Measurements from ENCODE around the gene PLA2G15. TPM values are rescaled to one million over a fixed set of nuclear protein-coding genes. Genes with fewer than 3 reads are reported as not detected.

Gene PLA2G15
- total and polyA plus RNA-seq, 2 of the 13 experiments (the other 11 are each of a cell fraction or from before 2014, with no cell fraction given) = 14.4 to 23.7 TPM

DNA sequence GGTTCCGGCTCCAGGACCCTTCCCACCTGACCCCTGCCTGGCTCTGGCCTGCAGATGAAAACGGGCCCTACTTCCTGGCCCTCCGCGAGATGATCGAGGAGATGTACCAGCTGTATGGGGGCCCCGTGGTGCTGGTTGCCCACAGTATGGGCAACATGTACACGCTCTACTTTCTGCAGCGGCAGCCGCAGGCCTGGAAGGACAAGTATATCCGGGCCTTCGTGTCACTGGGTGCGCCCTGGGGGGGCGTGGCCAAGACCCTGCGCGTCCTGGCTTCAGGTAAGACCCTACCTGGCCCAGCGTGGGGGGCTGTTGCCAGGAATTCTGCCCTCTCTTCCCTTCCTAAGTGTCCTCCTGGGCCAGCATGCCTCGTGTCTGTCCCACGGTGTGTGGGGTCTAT, 10.5 kb downstream of the PLA2G15 start:
- in situ Hi-C loops (cut with HindIII; ENCODE audit: extremely low pct_ligation_motif_present, low pct_unique_long_range_greater_than_20kb) = no loop called here
- Histone ChIP-seq H3K36me3 (replicated peaks in 1 of 2; ENCODE audit: control insufficient read depth in 1 of 2, insufficient read depth in 2 of 2, low read length in 2 of 2) (peaks cover 5 to 33% of the 10 kb centered on the region in 2 experiments; a peak in 4 of 5 replicates), H2AFZ (ENCODE audit: low read length) (no peak overlapping the region), H3K9ac (ENCODE audit: insufficient read depth, low read depth, low read length) (no peak overlapping the region), H3K4me2 (ENCODE audit: low read depth, low read length) (no peak overlapping the region), H3K4me1 (ENCODE audit: insufficient read depth, low read length) (peaks cover 37% of the 10 kb centered on the region), H3K9me3 (ENCODE audit: low read length) (no peaks in the 10 kb centered on the region), H3K79me2 (ENCODE audit: insufficient read depth, low read length) (no peaks in the 10 kb centered on the region), H4K20me1 (ENCODE audit: insufficient read depth, low read length) (no peaks in the 10 kb centered on the region), H3K4me3 (replicated peaks in 1 of 3; ENCODE audit: insufficient read depth in 1 of 3, low read depth in 2 of 3, low read length in 3 of 3) (no peak overlapping the region), H3K27me3 (ENCODE audit: control insufficient read depth in 1 of 2, insufficient read depth in 2 of 2, low read length in 2 of 2) (no peaks in the 10 kb centered on the region), H3K27ac (ENCODE audit: extremely low read length, insufficient read depth, low read length) (no peak overlapping the region)
- no TSS peak for BruUV-seq (replicated peaks)
- no peak for DNase-seq (ENCODE audit: low spot score)
- ChIA-PET POLR2A (no interaction called here), CTCF (ENCODE audit: low intra/inter-chr PET ratio, low total read pairs) (no interaction called here)
- WGBS (ENCODE audit: low lambda C conversion rate) = 95% methylated on average over 18 of the region's 18 CpGs
- FAIRE-seq = no peak
- TF ChIP-seq NFKBIZ (CRISPR knock-in tag; IDR thresholded peaks at IDR 0.05) (no peak), RBM39 (IDR thresholded peaks at IDR 0.05; ENCODE audit: low read depth, low read length, poor library complexity, severe bottlenecking) (no peak), ZNF253 (CRISPR knock-in tag; IDR thresholded peaks at IDR 0.05; ENCODE audit: borderline replicate concordance) (no peak), CTCF (CRISPR knock-in tag; IDR thresholded peaks at IDR 0.05) (no peak), ATM (IDR thresholded peaks at IDR 0.05; ENCODE audit: borderline replicate concordance) (no peak), CREB1 (IDR thresholded peaks at IDR 0.05) (no peak), CREB1 (CRISPR knock-in tag; IDR thresholded peaks at IDR 0.05) (no peak), TOPORS (CRISPR knock-in tag; IDR thresholded peaks at IDR 0.05) (no peak), FOXM1 (CRISPR knock-in tag; IDR thresholded peaks at IDR 0.05) (no peak), SMYD3 (CRISPR knock-in tag; IDR thresholded peaks at IDR 0.05) (no peak), ZNF337 (CRISPR knock-in tag; IDR thresholded peaks at IDR 0.05; ENCODE audit: borderline replicate concordance, low read depth) (no peak), PAX8 (CRISPR knock-in tag; IDR thresholded peaks at IDR 0.05; ENCODE audit: borderline replicate concordance) (no peak), TAF15 (IDR thresholded peaks at IDR 0.05; ENCODE audit: low read depth, low read length, poor library complexity, severe bottlenecking) (no peak), ZSCAN31 (CRISPR knock-in tag; IDR thresholded peaks at IDR 0.05; ENCODE audit: low read depth) (no peak), ZNF33A (CRISPR knock-in tag; IDR thresholded peaks at IDR 0.05; ENCODE audit: borderline replicate concordance) (no peak), ZNF572 (CRISPR knock-in tag; IDR thresholded peaks at IDR 0.05) (no peak)
- TF ChIP-seq, protein P1, sequence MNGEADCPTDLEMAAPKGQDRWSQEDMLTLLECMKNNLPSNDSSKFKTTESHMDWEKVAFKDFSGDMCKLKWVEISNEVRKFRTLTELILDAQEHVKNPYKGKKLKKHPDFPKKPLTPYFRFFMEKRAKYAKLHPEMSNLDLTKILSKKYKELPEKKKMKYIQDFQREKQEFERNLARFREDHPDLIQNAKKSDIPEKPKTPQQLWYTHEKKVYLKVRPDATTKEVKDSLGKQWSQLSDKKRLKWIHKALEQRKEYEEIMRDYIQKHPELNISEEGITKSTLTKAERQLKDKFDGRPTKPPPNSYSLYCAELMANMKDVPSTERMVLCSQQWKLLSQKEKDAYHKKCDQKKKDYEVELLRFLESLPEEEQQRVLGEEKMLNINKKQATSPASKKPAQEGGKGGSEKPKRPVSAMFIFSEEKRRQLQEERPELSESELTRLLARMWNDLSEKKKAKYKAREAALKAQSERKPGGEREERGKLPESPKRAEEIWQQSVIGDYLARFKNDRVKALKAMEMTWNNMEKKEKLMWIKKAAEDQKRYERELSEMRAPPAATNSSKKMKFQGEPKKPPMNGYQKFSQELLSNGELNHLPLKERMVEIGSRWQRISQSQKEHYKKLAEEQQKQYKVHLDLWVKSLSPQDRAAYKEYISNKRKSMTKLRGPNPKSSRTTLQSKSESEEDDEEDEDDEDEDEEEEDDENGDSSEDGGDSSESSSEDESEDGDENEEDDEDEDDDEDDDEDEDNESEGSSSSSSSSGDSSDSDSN (CRISPR knock-in tag; IDR thresholded peaks at IDR 0.05) = no peak
- TF ChIP-seq, protein P2, sequence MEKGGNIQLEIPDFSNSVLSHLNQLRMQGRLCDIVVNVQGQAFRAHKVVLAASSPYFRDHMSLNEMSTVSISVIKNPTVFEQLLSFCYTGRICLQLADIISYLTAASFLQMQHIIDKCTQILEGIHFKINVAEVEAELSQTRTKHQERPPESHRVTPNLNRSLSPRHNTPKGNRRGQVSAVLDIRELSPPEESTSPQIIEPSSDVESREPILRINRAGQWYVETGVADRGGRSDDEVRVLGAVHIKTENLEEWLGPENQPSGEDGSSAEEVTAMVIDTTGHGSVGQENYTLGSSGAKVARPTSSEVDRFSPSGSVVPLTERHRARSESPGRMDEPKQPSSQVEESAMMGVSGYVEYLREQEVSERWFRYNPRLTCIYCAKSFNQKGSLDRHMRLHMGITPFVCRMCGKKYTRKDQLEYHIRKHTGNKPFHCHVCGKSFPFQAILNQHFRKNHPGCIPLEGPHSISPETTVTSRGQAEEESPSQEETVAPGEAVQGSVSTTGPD (CRISPR knock-in tag; IDR thresholded peaks at IDR 0.05) = no peak
- no peak for ATAC-seq
- intact Hi-C loops (cut with micrococcal nuclease; ENCODE audit: unreplicated experiment) = no loop called here

All from HepG2 (cell line).